Measurements from ENCODE around the gene PPFIBP2.

DNA sequence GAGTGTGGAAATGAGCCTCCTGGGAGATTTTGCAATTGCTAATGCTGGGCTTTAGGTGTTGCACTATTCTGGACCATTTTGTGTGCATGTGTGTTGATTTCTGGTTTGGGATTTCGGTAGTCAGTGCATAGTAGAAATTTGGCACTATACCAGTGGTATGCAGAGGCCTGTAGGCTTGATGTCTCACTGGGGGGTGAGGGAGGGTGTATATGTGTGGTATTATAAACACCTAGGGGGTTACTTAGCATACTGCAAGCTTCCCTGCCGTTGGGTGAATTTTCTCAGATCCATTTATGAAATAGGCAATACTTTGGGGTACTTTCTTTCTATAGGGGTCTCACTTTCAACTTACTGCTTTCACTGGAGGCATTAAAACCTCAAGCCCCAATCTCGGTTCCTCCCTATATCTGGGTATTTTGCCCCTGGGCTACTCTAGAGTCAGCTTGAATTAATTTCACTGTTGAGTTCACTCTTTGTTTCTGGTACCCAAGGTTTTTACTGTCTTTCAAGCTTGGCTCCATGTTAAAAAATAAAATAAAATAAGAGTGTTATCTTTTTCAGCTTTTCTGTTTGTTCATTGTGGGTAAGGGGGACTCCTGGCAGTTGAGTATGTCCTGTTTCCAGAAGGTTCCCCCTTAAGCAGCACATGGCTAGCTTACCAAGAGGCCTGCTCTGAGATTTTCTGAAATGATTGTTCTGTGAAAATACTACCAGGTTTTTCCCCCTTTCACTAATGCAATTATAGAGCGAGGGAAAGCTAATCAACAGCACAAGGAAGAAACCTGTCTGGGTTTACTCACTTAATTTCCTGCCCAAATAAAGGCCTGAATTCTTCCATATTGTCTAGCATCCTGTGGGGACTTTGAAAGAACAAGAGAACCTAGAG, 45.8 kb downstream of the PPFIBP2 start:
- TF ChIP-seq, protein P1, sequence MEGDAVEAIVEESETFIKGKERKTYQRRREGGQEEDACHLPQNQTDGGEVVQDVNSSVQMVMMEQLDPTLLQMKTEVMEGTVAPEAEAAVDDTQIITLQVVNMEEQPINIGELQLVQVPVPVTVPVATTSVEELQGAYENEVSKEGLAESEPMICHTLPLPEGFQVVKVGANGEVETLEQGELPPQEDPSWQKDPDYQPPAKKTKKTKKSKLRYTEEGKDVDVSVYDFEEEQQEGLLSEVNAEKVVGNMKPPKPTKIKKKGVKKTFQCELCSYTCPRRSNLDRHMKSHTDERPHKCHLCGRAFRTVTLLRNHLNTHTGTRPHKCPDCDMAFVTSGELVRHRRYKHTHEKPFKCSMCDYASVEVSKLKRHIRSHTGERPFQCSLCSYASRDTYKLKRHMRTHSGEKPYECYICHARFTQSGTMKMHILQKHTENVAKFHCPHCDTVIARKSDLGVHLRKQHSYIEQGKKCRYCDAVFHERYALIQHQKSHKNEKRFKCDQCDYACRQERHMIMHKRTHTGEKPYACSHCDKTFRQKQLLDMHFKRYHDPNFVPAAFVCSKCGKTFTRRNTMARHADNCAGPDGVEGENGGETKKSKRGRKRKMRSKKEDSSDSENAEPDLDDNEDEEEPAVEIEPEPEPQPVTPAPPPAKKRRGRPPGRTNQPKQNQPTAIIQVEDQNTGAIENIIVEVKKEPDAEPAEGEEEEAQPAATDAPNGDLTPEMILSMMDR (IDR thresholded peaks at IDR 0.05) = no peak
- TF ChIP-seq POLR2AphosphoS5 (IDR thresholded peaks at IDR 0.05) = no peak

Data from breast epithelium (tissue), 3 donors.